Colon (tissue), 2 donors: ENCODE results near the gene TMEM132D.

Source experiments
- FAIRE-seq: peaks from 2 replicates; lab custom pipeline; 2012; peaks lifted over from hg19 to GRCh38; lab: Jason Lieb, UNC
- donor health status: control.
- donor health status: control.

The TMEM132D gene

DNA sequence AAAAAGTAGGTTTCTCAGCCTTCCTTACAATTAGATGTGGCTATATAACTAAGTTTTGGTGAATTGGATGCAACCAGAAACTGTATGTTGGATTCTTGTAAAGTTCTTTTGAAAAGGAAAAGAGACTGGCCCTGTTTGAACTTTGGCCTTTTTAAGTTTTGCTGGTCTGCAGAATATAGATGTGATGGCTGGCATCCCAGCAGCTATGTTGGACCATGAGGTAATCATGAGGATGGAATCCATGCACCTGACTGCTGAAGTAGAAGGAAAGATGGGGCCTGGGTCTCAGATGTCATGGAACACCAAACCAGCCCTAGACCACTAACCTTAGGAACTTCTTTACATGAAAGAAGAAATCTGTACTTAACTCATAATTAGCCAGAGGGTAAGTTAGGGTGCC, 568.1 kb downstream of the TMEM132D start:
- FAIRE-seq: no peak

DNA sequence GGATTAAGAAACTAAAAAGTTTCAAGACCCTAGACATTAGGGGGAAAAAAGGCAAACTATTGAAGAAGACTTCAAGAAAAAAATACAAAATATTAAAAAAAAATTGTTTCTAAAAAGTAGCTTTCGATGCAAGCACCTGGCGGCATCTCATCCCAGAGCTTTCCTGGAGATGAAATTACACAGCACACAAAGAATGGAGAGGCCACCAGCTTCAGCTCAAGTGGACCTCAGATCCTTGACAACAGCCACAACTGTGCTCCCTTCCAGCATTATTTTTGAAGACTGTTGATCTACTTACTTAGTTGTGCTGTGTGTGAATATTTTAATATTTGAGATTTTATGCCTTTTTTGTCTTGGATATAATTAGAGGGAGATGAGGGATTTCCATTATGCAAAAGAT, 571.5 kb downstream of the TMEM132D start:
- no peak for FAIRE-seq

DNA sequence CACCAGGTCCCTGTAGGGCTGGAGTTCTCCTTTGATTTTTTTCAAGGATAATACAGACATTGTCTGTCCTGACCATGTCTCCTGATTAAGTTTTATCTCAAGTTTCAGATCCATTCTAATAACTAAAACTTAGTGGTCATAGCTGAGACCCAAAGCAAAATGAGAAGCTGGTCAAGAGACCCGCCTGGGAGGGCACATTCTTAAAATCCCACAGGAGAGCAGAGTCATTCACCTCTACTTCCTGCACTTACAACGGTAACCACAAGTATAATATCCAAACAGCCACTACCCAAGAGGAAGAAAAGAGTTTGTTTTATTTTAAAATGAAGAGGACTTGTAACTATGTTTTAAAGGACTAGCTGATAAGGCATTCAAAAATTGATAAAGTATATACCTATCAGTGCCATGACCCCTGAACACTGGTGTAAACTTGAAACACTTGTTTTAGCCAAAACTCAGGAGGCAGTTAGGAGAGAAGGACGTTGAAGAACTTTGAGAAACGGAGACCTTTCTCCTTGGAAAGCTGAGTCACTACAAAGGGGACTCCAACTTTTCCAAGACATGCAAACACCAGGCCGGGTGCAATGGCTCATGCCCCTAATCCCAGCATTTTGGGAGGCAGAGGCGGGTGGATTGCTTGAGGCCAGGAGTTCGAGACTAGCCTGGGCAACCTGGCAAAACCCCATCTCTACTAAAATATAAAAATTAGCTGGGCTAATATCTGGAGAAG, 572.3 kb downstream of the TMEM132D start:
- no peak for FAIRE-seq

DNA sequence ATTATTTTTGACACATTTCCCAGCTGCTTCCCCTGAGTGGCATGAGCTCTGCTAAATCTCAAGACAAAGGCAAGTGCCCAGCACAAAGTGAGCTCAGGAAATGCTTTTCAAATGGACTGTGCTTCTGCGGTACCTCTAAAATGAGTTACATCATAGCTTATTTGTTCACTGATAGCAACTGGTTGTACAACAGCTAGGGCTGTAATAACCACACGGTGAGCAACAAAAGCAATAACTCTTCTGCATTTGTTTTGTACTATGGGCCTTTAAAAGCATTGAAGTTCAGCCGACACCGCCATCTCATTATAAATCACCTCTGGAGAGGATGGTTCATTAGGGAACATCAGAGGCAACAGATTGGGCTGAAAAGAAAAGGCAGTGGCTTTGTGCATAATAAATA, 575.6 kb downstream of the TMEM132D start:
- FAIRE-seq: no peak

DNA sequence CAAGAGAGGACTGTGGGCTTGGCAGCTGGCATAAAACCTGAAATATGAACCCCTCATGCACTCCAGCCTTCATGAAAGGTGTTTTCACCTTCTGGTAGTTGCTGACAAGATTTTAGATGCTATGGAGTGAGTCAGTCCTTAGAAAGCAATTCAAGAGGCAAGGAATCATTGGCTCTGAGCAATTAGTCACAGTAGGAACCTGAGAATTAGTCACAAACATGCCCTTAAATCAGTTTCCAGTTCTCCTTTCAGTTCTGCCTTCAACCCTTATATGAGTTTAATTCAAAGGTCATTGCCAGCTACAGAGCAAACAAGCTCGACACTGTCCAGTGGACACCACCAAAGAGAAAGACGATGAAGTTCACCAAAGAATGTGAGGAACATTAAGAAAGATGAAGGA, 578.3 kb downstream of the TMEM132D start:
- FAIRE-seq: no peak

DNA sequence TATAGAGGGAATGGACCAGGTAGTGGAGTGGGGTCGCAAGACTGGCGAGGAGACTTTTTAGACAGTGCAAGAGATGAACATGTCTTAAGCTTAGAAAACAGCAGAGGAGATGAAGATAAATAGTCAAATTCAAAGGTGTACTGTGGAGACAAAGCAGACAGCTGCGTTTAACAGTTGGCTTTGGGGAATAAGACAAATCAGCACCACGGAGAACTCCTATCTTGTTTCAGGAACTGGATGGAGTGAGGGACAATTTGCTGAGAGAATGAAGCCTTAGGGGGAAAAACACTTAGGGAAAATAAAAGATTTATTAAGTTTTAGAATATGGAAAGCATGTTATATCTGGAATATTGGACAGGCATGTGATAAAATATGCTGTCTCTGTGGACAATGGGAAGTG, 591.8 kb downstream of the TMEM132D start:
- no peak for FAIRE-seq

DNA sequence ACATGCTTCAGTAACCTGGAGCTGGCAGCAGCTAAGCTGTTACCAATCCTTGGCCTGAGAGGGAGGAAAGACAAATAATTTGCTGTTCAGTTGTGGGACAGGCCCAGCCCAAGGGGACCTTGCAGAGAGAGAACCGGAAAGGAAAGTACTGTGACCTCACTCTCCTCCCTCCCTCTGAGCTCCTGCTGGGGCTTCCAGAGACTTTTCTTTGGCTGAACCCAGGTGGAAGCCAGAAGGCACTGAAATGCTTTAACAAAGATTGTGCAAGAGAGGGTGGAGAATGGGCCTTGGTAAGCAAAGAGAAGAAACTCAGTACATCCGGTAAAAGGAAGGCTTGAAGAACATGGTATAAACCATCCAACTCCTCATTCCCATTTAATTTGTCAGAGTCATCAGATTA, 593.5 kb downstream of the TMEM132D start:
- no peak for FAIRE-seq

DNA sequence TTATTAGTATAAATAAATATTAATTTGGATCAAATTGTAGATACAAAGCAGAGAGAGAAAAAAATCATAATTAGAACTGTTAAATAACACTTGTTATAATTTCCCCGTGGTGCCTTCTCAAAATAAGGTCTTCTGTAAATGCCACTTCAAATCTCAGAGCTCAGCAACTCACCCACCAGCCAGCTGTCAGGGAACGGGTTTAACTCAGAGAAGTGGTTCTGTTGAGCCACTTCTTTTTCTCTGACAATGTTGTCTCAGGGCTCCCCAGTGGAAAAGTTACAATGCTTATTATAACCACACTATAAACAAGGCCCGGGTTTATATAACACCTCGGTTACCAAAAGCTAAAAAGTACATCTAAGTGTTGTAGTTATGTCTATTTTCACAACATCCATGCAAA, 598.0 kb downstream of the TMEM132D start:
- no peak for FAIRE-seq

DNA sequence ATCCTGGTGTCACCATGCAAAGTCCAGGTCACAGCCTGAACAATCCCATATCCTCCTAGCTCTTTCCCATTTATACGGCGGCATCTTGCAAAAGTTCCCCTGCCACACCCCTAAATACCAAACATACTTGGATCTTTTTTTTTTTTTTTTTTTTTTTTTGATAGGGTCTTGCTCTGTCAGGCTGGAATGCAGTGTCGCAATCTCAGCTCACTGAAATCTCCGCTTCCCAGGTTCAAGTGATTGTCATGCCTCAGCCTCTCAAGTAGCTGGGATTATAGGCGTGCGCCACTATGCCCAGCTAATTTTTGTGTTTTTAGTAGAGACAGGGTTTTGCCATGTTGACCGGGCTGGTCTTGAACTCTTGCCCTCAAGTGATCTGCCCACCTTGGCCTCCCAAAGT, 599.3 kb downstream of the TMEM132D start:
- no peak for FAIRE-seq

DNA sequence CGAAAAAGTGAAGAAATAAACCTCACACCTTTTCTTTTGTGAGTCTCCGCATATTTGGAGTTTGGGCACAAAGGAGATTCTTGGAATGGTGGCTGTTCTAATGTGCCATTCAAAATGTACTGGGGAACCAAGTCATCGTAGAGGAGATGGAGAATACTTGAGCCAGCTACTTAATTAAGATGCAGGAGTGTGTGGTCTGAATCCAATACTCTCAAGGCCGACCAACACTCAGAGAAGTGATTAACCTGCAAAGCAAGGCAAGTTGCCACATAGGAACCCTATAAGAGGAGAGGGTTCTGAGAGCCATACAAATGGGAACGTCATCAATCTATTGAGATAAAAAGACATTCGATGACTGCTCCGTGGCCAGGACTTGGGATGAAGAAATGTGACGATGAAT, 603.8 kb downstream of the TMEM132D start:
- FAIRE-seq: no peak

DNA sequence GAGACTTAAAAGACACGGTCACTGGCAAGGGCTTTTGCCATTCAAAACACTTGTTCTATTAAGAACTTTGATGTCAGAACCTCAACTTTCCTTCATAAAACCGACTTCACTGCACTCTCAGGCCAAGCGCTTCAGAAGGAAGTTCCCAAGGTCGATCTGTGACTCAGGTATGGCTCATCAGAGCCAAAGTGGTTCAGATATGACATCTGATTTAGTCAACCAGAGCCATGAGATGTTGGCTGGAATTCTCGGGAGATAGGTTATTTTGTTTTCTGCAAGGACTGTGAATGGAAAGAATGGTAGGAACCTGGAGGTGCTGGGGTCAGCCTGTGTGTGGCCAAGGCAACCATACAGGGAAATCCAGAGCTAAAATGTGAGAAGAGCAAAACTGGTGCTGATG, 604.9 kb downstream of the TMEM132D start:
- FAIRE-seq: no peak

DNA sequence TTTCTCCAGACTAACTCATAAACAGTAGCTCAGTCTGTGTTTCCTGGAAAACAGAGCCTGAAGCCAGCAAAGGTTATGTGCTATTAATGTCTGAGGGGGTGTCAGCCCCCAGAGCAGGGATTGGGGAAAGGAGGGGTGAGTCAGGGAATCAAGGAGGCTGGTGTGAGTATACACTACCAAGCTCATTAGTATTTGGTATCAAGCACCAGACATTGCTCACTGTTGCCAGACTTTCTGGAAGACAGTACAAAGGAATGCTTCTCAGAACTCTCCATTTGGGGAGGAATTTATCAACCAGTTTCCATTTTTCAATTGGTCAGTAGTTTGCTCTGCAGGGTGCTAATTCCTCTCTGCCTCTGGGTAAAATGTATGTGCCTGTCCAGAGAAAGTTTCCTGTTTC, 607.2 kb downstream of the TMEM132D start:
- no peak for FAIRE-seq

DNA sequence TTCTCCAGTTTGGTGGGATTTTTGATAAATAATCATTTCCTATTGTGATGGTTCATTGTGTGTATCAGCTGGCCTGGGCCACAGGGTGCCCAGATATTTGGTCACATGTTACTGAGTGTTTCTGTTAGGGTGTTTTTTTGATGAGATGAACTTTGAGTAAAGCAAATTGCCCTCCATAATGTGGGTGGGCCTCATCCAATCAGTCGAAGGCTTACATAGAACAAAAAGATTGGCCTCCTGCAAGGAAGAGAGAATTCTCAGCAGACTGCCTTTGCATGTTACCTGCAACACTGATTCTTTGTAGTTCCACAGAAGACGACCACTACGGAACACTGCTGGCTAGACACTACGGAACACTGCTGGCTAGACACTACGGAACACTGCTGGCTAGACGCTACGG, 609.0 kb downstream of the TMEM132D start:
- FAIRE-seq: no peak

DNA sequence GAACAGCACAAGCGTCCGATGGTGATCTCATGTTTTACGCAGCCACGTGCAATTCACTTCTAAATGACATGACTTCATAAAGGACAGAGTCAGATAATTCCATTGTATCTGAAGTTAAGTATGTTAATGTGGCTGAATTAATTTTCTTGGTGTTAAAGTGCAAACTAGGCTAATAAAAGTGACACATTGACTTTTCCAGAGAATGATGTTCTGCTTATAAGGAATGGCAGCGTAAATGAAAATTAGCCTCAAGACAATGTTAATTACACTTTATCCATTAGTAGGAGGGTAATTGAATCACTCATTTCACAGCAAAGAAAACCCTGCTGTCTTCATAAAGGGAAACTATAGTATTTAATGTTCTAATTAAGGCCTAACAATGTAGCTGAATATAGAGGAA, 624.1 kb downstream of the TMEM132D start:
- no peak for FAIRE-seq

DNA sequence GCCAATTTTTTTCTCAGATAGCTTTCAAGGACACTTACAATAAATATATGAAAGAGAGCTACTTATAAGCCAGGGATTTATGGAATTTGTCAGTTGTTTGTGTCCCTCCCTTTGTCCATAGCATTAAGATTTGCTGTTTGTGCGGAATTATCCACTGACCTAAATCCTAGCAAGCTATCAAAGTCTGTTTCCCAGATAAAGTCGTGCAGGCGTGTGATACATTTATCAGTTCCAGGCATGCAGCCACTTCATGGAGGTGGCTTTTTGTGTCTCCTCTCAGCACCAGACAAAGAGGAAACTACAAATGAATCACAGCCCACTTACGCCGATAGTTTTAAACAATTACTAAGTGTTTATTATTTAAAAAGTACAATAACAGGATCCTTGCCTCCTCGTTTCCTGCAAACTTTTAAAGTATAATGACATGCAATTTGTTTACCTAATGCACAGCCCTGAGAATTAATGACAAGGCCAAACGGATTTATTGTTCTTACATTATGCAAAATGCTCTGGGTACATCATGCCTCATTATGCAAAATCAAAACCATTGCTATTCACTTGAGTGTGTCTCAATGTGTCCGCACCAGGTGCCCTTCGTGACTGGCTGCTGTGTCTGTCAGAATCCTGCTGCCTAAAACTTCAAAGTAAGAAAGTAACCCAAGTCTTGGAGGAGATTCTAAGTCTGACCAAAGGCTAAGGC, 627.3 kb downstream of the TMEM132D start:
- no peak for FAIRE-seq

DNA sequence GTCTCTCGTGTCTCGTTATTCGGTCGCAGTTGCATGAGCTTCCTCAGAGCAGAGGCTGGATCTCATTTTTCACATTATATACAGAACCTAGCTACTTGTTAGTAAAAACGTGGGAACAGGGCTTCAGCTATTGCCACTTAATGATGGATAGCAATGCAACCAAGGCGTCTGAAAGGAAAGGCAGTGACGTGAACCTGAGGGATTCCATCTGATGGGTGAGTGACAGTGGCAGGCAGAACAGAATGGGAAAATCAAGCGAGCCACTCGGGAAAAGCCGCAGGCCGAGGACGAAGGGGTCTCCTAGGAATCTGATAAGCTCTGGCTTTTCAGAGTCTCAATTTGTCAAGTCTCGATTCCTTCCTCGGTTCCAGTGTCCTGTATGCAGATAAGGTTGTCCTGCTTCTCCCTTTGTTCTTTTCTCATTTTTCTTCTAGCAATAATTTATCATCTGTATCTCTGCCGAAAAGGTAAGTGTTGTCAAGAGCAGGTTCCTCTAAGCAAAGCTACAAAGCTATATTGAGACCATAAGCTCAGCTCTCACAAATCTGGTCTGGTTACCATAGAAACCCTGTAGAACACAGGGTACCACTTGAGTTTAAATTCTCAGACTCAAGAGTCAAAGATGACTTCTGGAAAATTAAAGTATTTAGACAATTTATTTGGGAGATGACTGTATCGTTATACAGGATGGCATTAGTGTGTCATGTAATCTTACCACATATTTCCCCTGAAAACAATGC, 633.9 kb downstream of the TMEM132D start:
- no peak for FAIRE-seq

DNA sequence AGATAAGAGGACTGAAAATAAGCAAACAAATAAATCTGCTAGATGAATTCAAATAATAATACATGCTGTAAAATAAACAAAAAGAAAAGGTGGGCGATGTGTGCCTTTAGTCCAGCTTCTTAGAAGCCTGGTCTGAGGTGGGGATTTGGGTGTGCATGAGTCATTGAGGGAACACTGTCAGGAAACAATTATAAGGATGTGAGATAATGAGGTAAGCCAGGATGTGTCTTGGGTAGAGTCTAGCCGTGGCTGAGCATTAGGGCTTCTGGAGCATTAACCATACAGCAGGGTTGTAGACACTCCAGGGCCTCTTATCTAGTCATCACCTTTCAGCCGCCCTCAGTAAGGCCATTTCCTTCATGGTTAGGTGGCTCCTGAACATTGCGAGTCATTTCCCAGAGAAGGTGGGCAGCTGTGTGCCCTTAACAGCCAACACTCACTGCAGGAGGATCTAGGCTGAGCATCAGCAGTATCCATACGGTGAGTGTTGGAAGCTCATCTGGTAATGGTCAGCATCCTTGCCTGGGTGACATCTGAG, 645.0 kb downstream of the TMEM132D start:
- FAIRE-seq: no peak

DNA sequence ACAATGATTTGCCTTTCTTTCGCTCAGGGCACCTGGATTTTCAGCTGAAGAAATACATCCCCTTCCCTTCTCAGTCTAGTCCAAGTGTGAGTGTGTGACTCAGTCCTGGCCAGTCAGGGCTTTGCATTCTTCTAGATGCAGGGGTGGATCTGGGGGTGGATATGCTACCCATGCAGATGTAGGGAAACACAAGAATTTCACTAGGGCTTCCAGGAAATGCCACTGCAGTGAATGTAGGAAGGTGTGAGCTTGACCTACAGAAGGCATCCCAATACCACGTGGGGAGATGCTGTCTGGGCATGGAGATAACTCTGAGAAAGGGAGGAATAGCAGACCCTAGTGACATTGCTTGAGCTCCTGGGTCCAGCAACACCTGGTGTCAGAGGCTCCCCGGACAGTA, 646.3 kb downstream of the TMEM132D start:
- FAIRE-seq: no peak

DNA sequence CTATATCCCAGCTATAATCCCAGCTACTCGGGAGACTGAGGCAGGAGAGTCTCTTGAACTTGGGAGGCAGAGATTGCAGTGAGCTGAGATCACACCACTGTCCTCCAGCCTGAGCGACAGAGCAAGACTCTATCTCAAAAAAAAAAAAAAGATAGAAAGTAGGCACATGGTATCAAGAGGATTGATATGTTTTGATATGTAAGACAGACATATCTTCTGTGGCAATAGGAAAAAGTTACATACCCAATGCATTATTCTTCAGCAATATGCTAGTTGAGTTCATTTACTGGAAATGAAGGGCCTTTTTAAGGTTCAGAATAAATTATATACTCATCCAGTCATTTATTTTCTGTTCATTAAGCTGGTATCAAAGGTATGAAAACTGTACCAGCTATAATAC, 657.2 kb downstream of the TMEM132D start:
- no peak for FAIRE-seq

DNA sequence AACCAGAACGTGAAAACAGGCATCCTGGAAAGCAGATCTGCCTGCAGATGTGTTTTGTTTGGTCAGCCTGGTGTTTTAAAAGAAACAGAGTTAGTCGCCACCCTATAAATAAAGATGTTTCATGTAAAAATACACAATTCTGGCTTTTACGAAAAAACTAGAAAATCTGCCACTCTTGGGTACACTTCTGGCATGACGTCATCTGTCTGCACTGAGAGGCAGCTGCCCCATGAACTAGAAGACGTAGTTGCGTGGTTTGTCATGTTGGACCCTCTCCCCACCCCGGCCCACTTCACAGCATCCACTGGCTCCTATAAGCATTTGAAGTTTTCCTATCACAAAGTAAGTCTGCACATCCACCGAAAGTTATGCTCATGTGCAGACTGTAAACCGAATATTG, 658.1 kb downstream of the TMEM132D start:
- no peak for FAIRE-seq

DNA sequence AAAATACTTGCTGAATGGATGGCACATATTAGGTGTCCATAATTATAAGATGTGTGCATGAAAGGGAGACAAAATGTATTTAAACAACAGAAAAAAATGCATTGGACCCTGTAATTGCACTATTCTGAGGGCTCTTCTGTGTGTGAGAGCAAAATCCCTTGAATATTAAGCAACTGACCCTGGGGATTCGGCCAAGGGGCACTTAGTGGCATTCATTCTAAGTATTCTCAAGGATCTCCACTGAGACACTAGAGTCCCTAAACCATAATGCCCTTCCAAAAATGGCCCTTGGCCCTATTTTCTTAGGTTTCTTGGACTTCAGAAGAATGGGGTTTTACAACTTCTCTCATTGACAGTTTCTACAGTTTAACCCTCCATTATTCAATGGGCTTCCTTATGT, 662.0 kb downstream of the TMEM132D start:
- no peak for FAIRE-seq

DNA sequence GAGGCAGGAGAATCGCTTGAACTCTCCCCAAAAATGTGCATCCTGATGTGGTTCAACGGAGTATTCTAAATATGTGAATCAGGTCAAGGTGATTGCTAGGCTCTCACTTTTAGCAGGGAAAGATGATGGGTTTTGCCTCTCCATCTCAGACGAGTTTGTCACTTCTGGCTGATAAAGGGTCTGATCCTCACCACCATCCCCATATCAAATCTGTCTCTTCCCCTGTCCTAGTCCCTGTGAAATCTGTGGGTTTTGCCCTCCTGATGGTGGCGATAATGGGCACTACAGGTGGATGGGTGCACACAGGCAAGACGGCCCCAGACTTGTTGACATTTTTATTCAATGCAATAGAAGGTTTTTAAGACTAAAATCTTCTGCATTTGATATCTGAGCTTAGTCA, 665.9 kb downstream of the TMEM132D start:
- no peak for FAIRE-seq

DNA sequence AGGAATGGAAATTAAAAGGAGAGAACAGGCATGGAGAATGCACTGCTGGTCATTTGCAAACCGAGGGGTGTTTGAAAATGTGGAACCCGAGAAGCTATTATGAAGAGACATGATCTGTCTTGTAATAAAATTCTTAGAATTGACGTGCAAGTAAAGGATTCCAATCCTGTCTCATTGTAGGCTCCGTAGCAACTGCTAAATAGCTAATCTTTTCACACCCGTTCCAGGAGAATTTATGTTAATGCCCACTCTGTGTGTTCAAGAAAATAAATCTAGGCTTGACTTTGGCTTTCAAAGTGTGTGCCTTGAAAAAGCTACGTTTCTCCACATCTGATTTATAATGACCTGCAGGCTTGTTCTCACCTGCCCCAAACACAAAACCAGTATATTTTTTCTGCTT, 669.6 kb downstream of the TMEM132D start:
- no peak for FAIRE-seq
